ENCODE data around the gene CEP295NL. TPM values are rescaled to one million over a fixed set of nuclear protein-coding genes. Genes with fewer than 3 reads are reported as not detected.
A peak's percentile ranks its signal among the peaks of the same experiment; 100 is the strongest.
"Not testable (repeated sequence)": the region's sequence is repeated elsewhere in the genome, so short reads cannot be mapped to it uniquely, and the experiment has no call there.

CEP295NL gene
- total RNA-seq, 1 experiment from 2014 or later, result 1.9 TPM

- Histone ChIP-seq H3K9me3 (ENCODE audit: control insufficient read depth in 1 of 2, insufficient read depth in 1 of 2, low read depth in 1 of 2, low read length in 2 of 2) (no peaks in the 10 kb centered on the region), H3K4me2 (ENCODE audit: low read length) (peak overlapping the region; percentile 44), H3K79me2 (ENCODE audit: insufficient read depth, low read length) (peaks cover 25% of the 10 kb centered on the region; the same call in 1 of the 2 replicates), H2AFZ (ENCODE audit: low read depth, low read length, poor library complexity, severe bottlenecking) (no peak overlapping the region), H4K20me1 (ENCODE audit: insufficient read depth) (no peaks in the 10 kb centered on the region), H3K4me3 (replicated peaks in 1 of 2; ENCODE audit: low read depth in 1 of 2, low read length in 2 of 2) (no peak overlapping the region), H3K9ac (ENCODE audit: low read length) (no peak overlapping the region), H3K27ac (ENCODE audit: low read depth, low read length) (no peak overlapping the region), H3K9me2 (ENCODE audit: insufficient read depth) (no peaks in the 10 kb centered on the region), H3K4me1 (ENCODE audit: control insufficient read depth in 1 of 2, insufficient read depth in 2 of 2, low read length in 2 of 2) (peaks cover 15 to 51% of the 10 kb centered on the region in 2 experiments), H3K36me3 (ENCODE audit: control insufficient read depth in 1 of 2, insufficient read depth in 2 of 2, low read length in 2 of 2) (no peaks in the 10 kb centered on the region), H3K27me3 (ENCODE audit: insufficient read depth, low read length) (no peaks in the 10 kb centered on the region)
- intact Hi-C loops (cut with micrococcal nuclease), result no loop called here
- TF ChIP-seq ZFX (IDR thresholded peaks at IDR 0.05) (no peak), EZH2phosphoT487 (IDR thresholded peaks at IDR 0.05; ENCODE audit: borderline replicate concordance) (no peak), MAX (IDR thresholded peaks at IDR 0.05) (no peak), ELF1 (IDR thresholded peaks at IDR 0.05; ENCODE audit: borderline replicate concordance, low read depth) (no peak), ZBTB33 (IDR thresholded peaks at IDR 0.05; ENCODE audit: extremely low read depth, insufficient replicate concordance, low read length) (no peak), EZH2 (IDR thresholded peaks at IDR 0.05) (no peak), RAD21 (IDR thresholded peaks at IDR 0.05; ENCODE audit: low read depth) (no peak), CEBPB (IDR thresholded peaks at IDR 0.05; ENCODE audit: low read depth) (no peak), CBX3 (IDR thresholded peaks at IDR 0.05; ENCODE audit: low read depth) (no peak), SP1 (IDR thresholded peaks at IDR 0.05; ENCODE audit: low read depth) (no peak)
- TF ChIP-seq, protein P1, sequence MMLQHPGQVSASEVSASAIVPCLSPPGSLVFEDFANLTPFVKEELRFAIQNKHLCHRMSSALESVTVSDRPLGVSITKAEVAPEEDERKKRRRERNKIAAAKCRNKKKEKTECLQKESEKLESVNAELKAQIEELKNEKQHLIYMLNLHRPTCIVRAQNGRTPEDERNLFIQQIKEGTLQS (IDR thresholded peaks at IDR 0.05), result no peak
- ATAC-seq, result no peak
- BruUV-seq (replicated peaks), result no TSS peak
- ChIA-PET CTCF (no interaction called here), POLR2A (no interaction called here), RAD21 (ENCODE audit: low non-redundant PET in 1 of 2, low total read pairs in 2 of 2, uncharacterized antibody in 2 of 2, unreplicated experiment in 2 of 2) (no interaction called here)
- no peak for DNase-seq (ENCODE audit: low read depth, low spot score)
These were observed 9.1 kb upstream of the CEP295NL start for GRCh38 chr17:78912082-78912481.

DNA sequence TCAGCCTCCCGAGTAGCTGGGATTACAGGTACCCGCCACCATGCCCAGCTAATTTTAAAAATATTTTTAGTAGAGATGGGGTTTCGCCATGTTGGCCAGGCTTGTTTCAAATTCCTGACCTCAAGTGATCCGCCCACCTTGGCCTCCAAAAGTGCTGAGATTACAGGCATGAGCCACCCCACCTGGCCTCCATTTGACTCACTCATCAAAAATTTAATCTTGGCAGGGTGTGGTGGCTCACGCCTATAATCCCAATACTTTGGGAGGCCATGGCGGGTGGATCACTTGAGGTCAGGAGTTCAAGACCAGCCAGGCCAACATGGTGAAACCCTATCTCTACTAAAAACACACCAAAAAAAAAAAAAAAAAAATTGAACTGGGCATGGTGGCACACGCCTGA lies 8.5 kb upstream of the CEP295NL start:
- H3K27me3 ChIP-seq (ENCODE audit: insufficient read depth, low read length); H3K4me3 ChIP-seq (replicated peaks in 1 of 2; ENCODE audit: low read depth in 1 of 2, low read length in 2 of 2); H3K9me2 ChIP-seq (ENCODE audit: insufficient read depth); ATAC-seq; POLR2A ChIA-PET; H3K9me3 ChIP-seq (ENCODE audit: control insufficient read depth in 1 of 2, insufficient read depth in 1 of 2, low read depth in 1 of 2, low read length in 2 of 2); CTCF ChIA-PET; intact Hi-C loops (cut with micrococcal nuclease); H4K20me1 ChIP-seq (ENCODE audit: insufficient read depth); DNase-seq (ENCODE audit: low read depth, low spot score); H3K9ac ChIP-seq (ENCODE audit: low read length); BruUV-seq (replicated peaks); H2AFZ ChIP-seq (ENCODE audit: low read depth, low read length, poor library complexity, severe bottlenecking); H3K36me3 ChIP-seq (ENCODE audit: control insufficient read depth in 1 of 2, insufficient read depth in 2 of 2, low read length in 2 of 2); RAD21 ChIA-PET (ENCODE audit: low non-redundant PET in 1 of 2, low total read pairs in 2 of 2, uncharacterized antibody in 2 of 2, unreplicated experiment in 2 of 2); H3K27ac ChIP-seq (ENCODE audit: low read depth, low read length): not testable (repeated sequence)
- Histone ChIP-seq H3K4me1 (ENCODE audit: control insufficient read depth in 1 of 2, insufficient read depth in 2 of 2, low read length in 2 of 2) (peaks cover 15 to 48% of the 10 kb centered on the region in 2 experiments), H3K79me2 (ENCODE audit: insufficient read depth, low read length) (peaks cover 22% of the 10 kb centered on the region; the same call in 1 of the 2 replicates), H3K4me2 (ENCODE audit: low read length) (peak overlapping the region; percentile 44)

Data from HCT116 (cell line).